ENCODE measurements around the gene TTC3.

DNA sequence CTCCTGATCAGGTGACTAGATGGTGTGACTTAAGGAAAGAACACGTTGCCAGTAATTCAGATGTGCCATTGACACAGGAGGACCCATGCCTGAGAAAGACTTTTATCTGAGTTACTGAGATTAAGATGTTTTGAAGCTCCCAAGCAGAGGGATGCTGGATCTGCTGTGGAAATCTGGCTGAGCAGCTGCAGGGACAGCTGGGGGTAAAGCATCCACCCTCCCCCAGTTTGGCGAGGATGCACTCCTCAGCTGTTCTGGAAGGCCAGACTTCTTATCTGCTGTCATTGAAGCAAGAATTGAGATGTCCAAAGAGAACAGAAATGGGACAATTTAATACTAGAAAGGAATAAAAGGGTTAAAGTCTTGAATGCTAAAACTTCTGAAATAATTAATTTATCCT lies 25.7 kb downstream of the TTC3 start:
- TF ChIP-seq CTCF (IDR thresholded peaks at IDR 0.05; ENCODE audit: insufficient read depth, low read length) = no peak
- TF ChIP-seq GABPA (IDR thresholded peaks at IDR 0.05; ENCODE audit: low read depth) = no peak
- TF ChIP-seq, protein P1, sequence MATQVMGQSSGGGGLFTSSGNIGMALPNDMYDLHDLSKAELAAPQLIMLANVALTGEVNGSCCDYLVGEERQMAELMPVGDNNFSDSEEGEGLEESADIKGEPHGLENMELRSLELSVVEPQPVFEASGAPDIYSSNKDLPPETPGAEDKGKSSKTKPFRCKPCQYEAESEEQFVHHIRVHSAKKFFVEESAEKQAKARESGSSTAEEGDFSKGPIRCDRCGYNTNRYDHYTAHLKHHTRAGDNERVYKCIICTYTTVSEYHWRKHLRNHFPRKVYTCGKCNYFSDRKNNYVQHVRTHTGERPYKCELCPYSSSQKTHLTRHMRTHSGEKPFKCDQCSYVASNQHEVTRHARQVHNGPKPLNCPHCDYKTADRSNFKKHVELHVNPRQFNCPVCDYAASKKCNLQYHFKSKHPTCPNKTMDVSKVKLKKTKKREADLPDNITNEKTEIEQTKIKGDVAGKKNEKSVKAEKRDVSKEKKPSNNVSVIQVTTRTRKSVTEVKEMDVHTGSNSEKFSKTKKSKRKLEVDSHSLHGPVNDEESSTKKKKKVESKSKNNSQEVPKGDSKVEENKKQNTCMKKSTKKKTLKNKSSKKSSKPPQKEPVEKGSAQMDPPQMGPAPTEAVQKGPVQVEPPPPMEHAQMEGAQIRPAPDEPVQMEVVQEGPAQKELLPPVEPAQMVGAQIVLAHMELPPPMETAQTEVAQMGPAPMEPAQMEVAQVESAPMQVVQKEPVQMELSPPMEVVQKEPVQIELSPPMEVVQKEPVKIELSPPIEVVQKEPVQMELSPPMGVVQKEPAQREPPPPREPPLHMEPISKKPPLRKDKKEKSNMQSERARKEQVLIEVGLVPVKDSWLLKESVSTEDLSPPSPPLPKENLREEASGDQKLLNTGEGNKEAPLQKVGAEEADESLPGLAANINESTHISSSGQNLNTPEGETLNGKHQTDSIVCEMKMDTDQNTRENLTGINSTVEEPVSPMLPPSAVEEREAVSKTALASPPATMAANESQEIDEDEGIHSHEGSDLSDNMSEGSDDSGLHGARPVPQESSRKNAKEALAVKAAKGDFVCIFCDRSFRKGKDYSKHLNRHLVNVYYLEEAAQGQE (IDR thresholded peaks at IDR 0.05; ENCODE audit: insufficient replicate concordance, low read depth) = no peak
- TF ChIP-seq POLR2AphosphoS5 (IDR thresholded peaks at IDR 0.05; ENCODE audit: low read depth) = no peak
- no peak for TF ChIP-seq SPI1 (IDR thresholded peaks at IDR 0.05; ENCODE audit: borderline replicate concordance, low read depth)

All from HL-60 (cell line).